Mesendoderm (in vitro differentiated cells): ENCODE results near the gene CEPT1.

ENCODE experiments used
- DNase-seq: peaks from one replicate; pipeline ENCODE4 v3.0.0; 2013
- H2AK5ac ChIP-seq: 2 replicates; pipeline ENCODE4 v1.6.1; 2013; ENCODE audit warnings: low read length, inconsistent platforms
- H2BK120ac ChIP-seq: 2 replicates; pipeline ENCODE4 v1.6.1; 2013; ENCODE audit warnings: low read depth, mild to moderate bottlenecking, low read length, moderate library complexity, mixed read lengths
- H2BK15ac ChIP-seq: replicated peaks from 2 replicates; pipeline ENCODE4 v1.6.1; 2013; ENCODE audit warnings: low read depth, mild to moderate bottlenecking, moderate library complexity
- H2BK5ac ChIP-seq: 2 replicates; pipeline ENCODE4 v1.6.1; 2013; ENCODE audit warnings: low read length, inconsistent platforms
- H3K18ac ChIP-seq: 2 replicates; pipeline ENCODE4 v1.6.1; 2013; ENCODE audit warnings: mild to moderate bottlenecking, low read length, mixed read lengths
- H3K23ac ChIP-seq: one replicate; pipeline ENCODE4 v1.6.1; 2013; ENCODE audit warnings: low read length
- H3K27ac ChIP-seq: 2 replicates; pipeline ENCODE4 v1.5.1; 2013; ENCODE audit warnings: low read depth, mild to moderate bottlenecking, inconsistent platforms, low read length, moderate library complexity
- H3K27me3 ChIP-seq: 2 replicates; pipeline ENCODE4 v1.6.1; 2013; ENCODE audit warnings: low read length, control low read depth, mild to moderate bottlenecking, inconsistent platforms; ENCODE audit not compliant: insufficient read depth, poor library complexity
- H3K36me3 ChIP-seq: 2 replicates; pipeline ENCODE4 v1.6.1; 2013; ENCODE audit warnings: low read length, inconsistent platforms; ENCODE audit not compliant: control insufficient read depth, insufficient read depth
- H3K4ac ChIP-seq: one replicate; pipeline ENCODE4 v1.6.1; 2013; ENCODE audit warnings: low read depth, mild to moderate bottlenecking, low read length, moderate library complexity
- H3K4me1 ChIP-seq: 2 replicates; pipeline ENCODE4 v1.6.1; 2013; ENCODE audit warnings: low read depth, low read length, inconsistent platforms; ENCODE audit not compliant: control insufficient read depth
- H3K4me2 ChIP-seq: 2 replicates; pipeline ENCODE4 v1.6.1; 2013; ENCODE audit warnings: low read length
- H3K4me3 ChIP-seq: 2 replicates; pipeline ENCODE4 v1.5.1; 2013; ENCODE audit warnings: mild to moderate bottlenecking, low read length
- H3K56ac ChIP-seq: one replicate; pipeline ENCODE4 v1.6.1; 2013; ENCODE audit warnings: low read length
- H3K79me1 ChIP-seq: 2 replicates; pipeline ENCODE4 v1.6.1; 2013; ENCODE audit warnings: low read length, inconsistent platforms
- H3K79me2 ChIP-seq: 2 replicates; pipeline ENCODE4 v1.6.1; 2013; ENCODE audit warnings: mild to moderate bottlenecking, low read length; ENCODE audit not compliant: control insufficient read depth, insufficient read depth
- H3K9ac ChIP-seq: 2 replicates; pipeline ENCODE4 v1.6.1; 2013; ENCODE audit warnings: low read length, inconsistent platforms
- H4K5ac ChIP-seq: one replicate; pipeline ENCODE4 v1.6.1; 2013; ENCODE audit warnings: low read length
- H4K8ac ChIP-seq: one replicate; pipeline ENCODE4 v1.6.1; 2013; ENCODE audit warnings: low read depth, mild to moderate bottlenecking, control low read depth, low read length, moderate library complexity
- WGBS: extraction: QIAGEN DNeasy Blood & Tissue Kit; methylation state at CpG from one replicate; pipeline ENCODE4 v1.1.7; 2013; ENCODE audit warnings: low lambda C conversion rate, missing lambda C conversion rate; ENCODE audit not compliant: insufficient coverage; ENCODE audit errors: extremely low coverage; 5-methylcytosine and 5-hydroxymethylcytosine counted together

The CEPT1 gene

DNA sequence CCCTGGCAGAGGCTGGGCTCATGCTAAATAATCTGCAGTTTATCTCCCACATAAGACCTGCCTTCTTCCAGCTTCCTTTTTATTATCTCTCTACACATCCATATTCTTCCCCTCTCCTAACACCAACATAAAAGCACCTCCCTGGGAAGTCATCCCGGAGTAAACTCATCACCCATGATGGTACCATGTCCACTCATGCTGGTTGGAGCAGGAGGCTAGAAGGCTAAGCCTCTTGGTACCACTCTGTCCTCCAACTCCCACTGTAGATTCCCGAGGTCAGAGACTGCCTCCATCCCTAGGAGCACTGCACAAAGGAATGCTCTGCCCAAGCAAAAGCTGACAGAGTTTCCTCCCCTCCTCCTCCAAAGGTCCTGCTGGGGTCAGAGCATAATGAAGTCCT lies 56.2 kb downstream of the CEPT1 start:
- no peak overlapping the region for H3K27ac ChIP-seq
- H3K4me3 ChIP-seq: no peak overlapping the region
- no peak for DNase-seq
- no peak overlapping the region for H3K23ac ChIP-seq
- no peaks in the 10 kb centered on the region for H3K79me1 ChIP-seq
- no peak overlapping the region for H3K4ac ChIP-seq
- WGBS: no CpG with 5 or more reads among the region's 2 CpGs
- H3K36me3 ChIP-seq: no peaks in the 10 kb centered on the region
- no peak overlapping the region for H2AK5ac ChIP-seq
- H3K4me2 ChIP-seq: no peak overlapping the region
- no peak overlapping the region for H2BK15ac ChIP-seq
- no peaks in the 10 kb centered on the region for H3K27me3 ChIP-seq
- H3K18ac ChIP-seq: no peak overlapping the region
- H3K9ac ChIP-seq: no peak overlapping the region
- no peak overlapping the region for H3K56ac ChIP-seq
- H3K79me2 ChIP-seq: no peaks in the 10 kb centered on the region
- peaks cover 3% of the 10 kb centered on the region for H3K4me1 ChIP-seq
- H2BK5ac ChIP-seq: no peak overlapping the region
- H2BK120ac ChIP-seq: no peak overlapping the region
- H4K8ac ChIP-seq: no peak overlapping the region
- H4K5ac ChIP-seq: no peak overlapping the region

DNA sequence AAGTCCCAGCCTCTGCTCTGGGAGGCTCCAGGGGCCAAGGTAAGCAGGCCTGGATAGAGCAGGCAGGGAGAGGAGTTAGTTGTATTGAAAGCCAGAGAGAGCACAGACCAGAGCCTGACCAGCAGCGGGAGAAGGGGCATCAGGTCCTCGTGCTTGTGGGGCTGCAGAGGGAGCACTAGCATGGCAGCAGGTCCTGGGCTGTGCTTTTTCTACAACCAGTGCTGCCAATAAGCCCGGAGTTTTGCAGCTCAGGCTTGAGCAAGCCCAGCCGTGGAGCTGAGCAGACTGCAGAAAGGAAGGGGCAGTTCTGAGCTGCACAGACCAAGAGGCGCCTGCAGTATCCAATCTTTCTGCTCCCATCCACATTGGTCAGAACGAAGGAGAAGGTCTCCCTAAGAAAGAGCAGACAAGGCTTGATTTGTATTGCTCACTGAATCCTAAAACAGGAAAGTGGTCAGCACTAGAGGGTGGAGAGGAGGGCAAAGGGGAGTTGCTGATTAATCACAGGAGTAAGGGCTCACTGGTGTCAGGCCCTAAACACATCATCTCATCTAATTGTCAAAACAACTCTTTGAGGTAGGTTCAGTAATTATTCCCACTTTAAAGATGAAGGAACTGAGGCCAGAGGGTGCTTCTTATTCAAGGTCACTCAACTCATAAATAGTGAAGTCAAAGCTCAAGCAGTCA lies 57.7 kb downstream of the CEPT1 start:
- Histone ChIP-seq H3K56ac (peak overlapping the region; percentile 1), H3K23ac (no peak overlapping the region), H3K27ac (no peak overlapping the region), H3K36me3 (no peaks in the 10 kb centered on the region), H3K4me2 (no peak overlapping the region), H3K79me1 (no peaks in the 10 kb centered on the region), H3K4ac (no peak overlapping the region), H2BK120ac (no peak overlapping the region), H4K5ac (no peak overlapping the region), H3K4me3 (no peak overlapping the region), H2AK5ac (no peak overlapping the region), H2BK15ac (no peak overlapping the region), H2BK5ac (no peak overlapping the region), H4K8ac (no peak overlapping the region), H3K79me2 (no peaks in the 10 kb centered on the region), H3K9ac (no peak overlapping the region), H3K27me3 (no peaks in the 10 kb centered on the region), H3K4me1 (peaks cover 2% of the 10 kb centered on the region), H3K18ac (no peak overlapping the region)
- peak; percentile 86 for DNase-seq
- WGBS: no CpG with 5 or more reads among the region's 6 CpGs

DNA sequence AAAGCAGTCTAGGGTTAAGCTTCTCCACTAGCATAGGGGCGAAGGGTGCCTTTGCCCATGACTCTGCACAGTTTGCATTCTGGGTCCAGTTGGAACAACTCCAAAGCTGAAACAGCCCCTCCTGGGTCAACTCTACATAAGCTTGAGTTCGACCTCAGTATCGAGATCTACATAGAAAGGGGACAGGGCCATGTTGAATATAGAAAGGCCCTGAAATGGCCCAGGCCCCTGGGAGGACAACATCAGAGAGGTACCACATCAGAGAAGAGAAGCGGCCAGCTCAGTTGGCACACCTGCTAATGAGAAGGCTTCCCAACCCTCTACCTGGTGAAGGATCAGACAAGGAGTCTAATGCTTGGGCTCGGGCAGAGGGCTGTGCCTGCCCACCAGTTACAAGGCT lies 58.8 kb downstream of the CEPT1 start:
- Histone ChIP-seq H3K27me3 (no peaks in the 10 kb centered on the region), H2AK5ac (no peak overlapping the region), H3K23ac (no peak overlapping the region), H3K79me1 (no peaks in the 10 kb centered on the region), H3K4me1 (no peaks in the 10 kb centered on the region), H4K8ac (no peak overlapping the region), H3K56ac (no peak overlapping the region), H2BK15ac (no peak overlapping the region), H3K4me3 (no peak overlapping the region), H3K79me2 (no peaks in the 10 kb centered on the region), H3K18ac (no peak overlapping the region), H3K36me3 (no peaks in the 10 kb centered on the region), H4K5ac (no peak overlapping the region), H3K27ac (no peak overlapping the region), H3K4me2 (no peak overlapping the region), H2BK5ac (no peak overlapping the region), H3K4ac (no peak overlapping the region), H2BK120ac (no peak overlapping the region), H3K9ac (no peak overlapping the region)
- no CpG with 5 or more reads among the region's 5 CpGs for WGBS
- no peak for DNase-seq

DNA sequence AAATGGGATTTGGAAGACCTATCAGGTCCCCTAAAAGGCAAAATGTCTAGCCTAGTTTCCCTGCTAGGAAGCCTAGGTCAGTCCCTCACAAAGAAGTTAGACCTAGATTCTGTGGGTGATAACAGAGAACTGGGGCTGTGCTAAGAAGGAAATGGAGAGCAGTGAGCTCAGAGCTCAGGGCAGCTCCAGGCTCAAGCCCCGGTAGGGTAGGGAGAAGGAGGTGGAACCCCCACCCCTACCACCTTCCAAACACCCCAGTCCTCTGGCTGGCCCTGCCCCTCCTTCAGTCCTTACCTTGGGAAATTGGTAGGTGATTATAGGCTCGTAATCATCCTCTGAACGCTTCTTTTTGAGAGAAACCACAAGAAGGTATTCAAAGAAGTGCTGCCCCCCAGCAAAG lies 59.3 kb downstream of the CEPT1 start:
- Histone ChIP-seq H3K79me2 (no peaks in the 10 kb centered on the region), H2BK5ac (no peak overlapping the region), H2BK120ac (no peak overlapping the region), H3K4me1 (no peaks in the 10 kb centered on the region), H3K23ac (no peak overlapping the region), H3K4me3 (no peak overlapping the region), H3K56ac (no peak overlapping the region), H3K18ac (no peak overlapping the region), H3K9ac (no peak overlapping the region), H3K27ac (no peak overlapping the region), H3K27me3 (no peaks in the 10 kb centered on the region), H2BK15ac (no peak overlapping the region), H3K4me2 (no peak overlapping the region), H4K8ac (no peak overlapping the region), H3K79me1 (no peaks in the 10 kb centered on the region), H3K36me3 (no peaks in the 10 kb centered on the region), H4K5ac (no peak overlapping the region), H2AK5ac (no peak overlapping the region), H3K4ac (no peak overlapping the region)
- WGBS: no CpG with 5 or more reads among the region's 3 CpGs
- no peak for DNase-seq

DNA sequence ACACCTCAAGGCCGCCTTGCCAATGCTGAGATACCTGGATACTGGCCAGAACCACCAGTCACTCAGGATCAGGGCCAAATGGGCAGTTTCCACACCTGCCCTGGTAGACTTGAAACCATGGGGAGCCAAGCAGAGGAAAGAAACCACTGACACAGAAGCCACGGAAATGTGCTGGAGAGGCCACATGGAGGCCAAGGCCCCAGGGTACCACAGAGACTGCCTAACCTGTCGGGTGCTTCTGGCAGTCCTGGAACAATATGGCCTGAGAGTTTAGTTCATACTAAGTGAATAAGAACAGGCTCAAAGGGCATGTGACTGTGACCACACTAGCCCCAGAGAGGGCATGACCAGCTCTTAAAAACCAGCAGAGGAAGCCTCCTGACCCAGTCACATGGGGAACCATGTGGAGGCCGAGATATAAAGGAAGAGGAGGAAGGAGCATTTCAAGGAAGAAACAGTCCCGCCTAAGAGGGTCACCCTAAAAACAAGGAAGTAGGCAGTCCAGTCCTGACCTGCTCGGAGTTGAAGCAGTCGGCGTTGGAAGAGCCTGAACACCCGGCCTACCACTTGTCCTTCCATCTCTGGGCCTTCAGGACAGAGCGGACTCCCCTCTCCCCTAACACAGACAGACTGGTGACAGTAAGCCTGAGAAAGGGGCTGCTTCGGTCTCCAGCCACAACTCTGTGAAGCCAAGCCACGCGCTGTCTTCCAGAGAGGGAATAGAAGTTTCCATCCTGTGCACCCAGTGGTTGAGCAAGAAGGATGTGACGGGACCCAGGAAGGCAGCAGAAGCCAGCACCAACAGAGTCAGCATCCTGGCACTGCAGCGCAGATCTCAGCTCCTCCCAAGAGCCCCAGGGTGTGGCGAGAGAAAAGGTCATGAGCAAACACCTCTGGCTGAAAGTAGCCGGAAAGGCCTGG lies 60.1 kb downstream of the CEPT1 start, which contains the start of gene DENND2D:
Gene DENND2D, minus strand, starts transcription at position 766 of the 921 bp plus-strand sequence. Its CDS starts 187 bp downstream, at position 579.
- Histone ChIP-seq H3K79me2 (no peaks in the 10 kb centered on the region), H3K9ac (no peak within 1 kb of the TSS), H3K4me3 (no peak within 1 kb of the TSS), H3K56ac (no peak within 1 kb of the TSS), H3K23ac (no peak within 1 kb of the TSS), H2BK5ac (no peak within 1 kb of the TSS), H2AK5ac (peak within 1 kb of the TSS; percentile 69), H3K27me3 (no peaks in the 10 kb centered on the region), H3K4me2 (no peak within 1 kb of the TSS), H2BK15ac (no peak within 1 kb of the TSS), H3K36me3 (no peaks in the 10 kb centered on the region), H4K5ac (no peak within 1 kb of the TSS), H3K18ac (no peak within 1 kb of the TSS), H2BK120ac (no peak within 1 kb of the TSS), H3K4ac (no peak within 1 kb of the TSS), H3K4me1 (no peaks in the 10 kb centered on the region), H3K79me1 (no peaks in the 10 kb centered on the region), H4K8ac (no peak within 1 kb of the TSS), H3K27ac (no peak within 1 kb of the TSS)
- no peak for DNase-seq
- WGBS: no CpG with 5 or more reads among the region's 17 CpGs
